Measurements from ENCODE around the gene TMPO.
"Not testable (repeated sequence)": the region's sequence is repeated elsewhere in the genome, so short reads cannot be mapped to it uniquely, and the experiment has no call there.

Gene TMPO

GRCh38 chr12:98578821-98579220 lies 63.4 kb downstream of the TMPO start:
- Histone ChIP-seq H3K4me1 (ENCODE audit: insufficient read depth, low read length) (0 out of 2 replicates have a peak, but pooled peaks cover 2% of the 10 kb centered on the region), H3K9me3 (ENCODE audit: control insufficient read depth, insufficient read depth, low read length) (no peaks in the 10 kb centered on the region), H3K36me3 (ENCODE audit: insufficient read depth, low read length) (no peaks in the 10 kb centered on the region), H3K9ac (ENCODE audit: low read depth, low read length) (no peak overlapping the region)

GRCh38 chr12:98579347-98579746 lies 64.0 kb downstream of the TMPO start:
- no peak overlapping the region for H3K9ac ChIP-seq (ENCODE audit: low read depth, low read length)
- no peaks in the 10 kb centered on the region for H3K9me3 ChIP-seq (ENCODE audit: control insufficient read depth, insufficient read depth, low read length)
- H3K36me3 ChIP-seq (ENCODE audit: insufficient read depth, low read length): no peaks in the 10 kb centered on the region
- 0 out of 2 replicates have a peak, but pooled peaks cover 2% of the 10 kb centered on the region for H3K4me1 ChIP-seq (ENCODE audit: insufficient read depth, low read length)

GRCh38 chr12:98579835-98580234 lies 64.4 kb downstream of the TMPO start:
- H3K9ac ChIP-seq (ENCODE audit: low read depth, low read length): no peak overlapping the region
- no peaks in the 10 kb centered on the region for H3K36me3 ChIP-seq (ENCODE audit: insufficient read depth, low read length)
- H3K9me3 ChIP-seq (ENCODE audit: control insufficient read depth, insufficient read depth, low read length): no peaks in the 10 kb centered on the region

GRCh38 chr12:98580695-98581094 lies 65.3 kb downstream of the TMPO start:
- no peaks in the 10 kb centered on the region for H3K9me3 ChIP-seq (ENCODE audit: control insufficient read depth, insufficient read depth, low read length)
- 0 out of 2 replicates have a peak, but pooled peaks cover 2% of the 10 kb centered on the region for H3K4me1 ChIP-seq (ENCODE audit: insufficient read depth, low read length)
- no peaks in the 10 kb centered on the region for H3K36me3 ChIP-seq (ENCODE audit: insufficient read depth, low read length)
- H3K9ac ChIP-seq (ENCODE audit: low read depth, low read length): no peak overlapping the region

More at GRCh38 chr12:98579835-98580234, 64.4 kb downstream of the TMPO start:
- 0 out of 2 replicates have a peak, but pooled peaks cover 2% of the 10 kb centered on the region for H3K4me1 ChIP-seq (ENCODE audit: insufficient read depth, low read length)

- 0 out of 2 replicates have a peak, but pooled peaks cover 2% of the 10 kb centered on the region for H3K4me1 ChIP-seq (ENCODE audit: insufficient read depth, low read length)
- H3K36me3 ChIP-seq (ENCODE audit: insufficient read depth, low read length): no peaks in the 10 kb centered on the region
- no peaks in the 10 kb centered on the region for H3K9me3 ChIP-seq (ENCODE audit: control insufficient read depth, insufficient read depth, low read length)
- H3K9ac ChIP-seq (ENCODE audit: low read depth, low read length): no peak overlapping the region
These were observed 65.7 kb downstream of the TMPO start for GRCh38 chr12:98581101-98581500.

- Histone ChIP-seq H3K36me3 (ENCODE audit: insufficient read depth, low read length) (no peaks in the 10 kb centered on the region), H3K9me3 (ENCODE audit: control insufficient read depth, insufficient read depth, low read length) (no peaks in the 10 kb centered on the region), H3K4me1 (ENCODE audit: insufficient read depth, low read length) (0 out of 2 replicates have a peak, but pooled peaks cover 2% of the 10 kb centered on the region), H3K9ac (ENCODE audit: low read depth, low read length) (no peak overlapping the region)
These were observed 66.7 kb downstream of the TMPO start for GRCh38 chr12:98582093-98582492.

- H3K9me3 ChIP-seq (ENCODE audit: control insufficient read depth, insufficient read depth, low read length): no peaks in the 10 kb centered on the region
- no peaks in the 10 kb centered on the region for H3K36me3 ChIP-seq (ENCODE audit: insufficient read depth, low read length)
- no peak overlapping the region for H3K9ac ChIP-seq (ENCODE audit: low read depth, low read length)
- no peaks in the 10 kb centered on the region for H3K4me1 ChIP-seq (ENCODE audit: insufficient read depth, low read length)
These were observed 71.7 kb downstream of the TMPO start for GRCh38 chr12:98587084-98587483.

GRCh38 chr12:98591209-98591608 lies 75.8 kb downstream of the TMPO start:
- H3K9ac ChIP-seq (ENCODE audit: low read depth, low read length): no peak overlapping the region
- H3K36me3 ChIP-seq (ENCODE audit: insufficient read depth, low read length): peaks cover 8% of the 10 kb centered on the region
- H3K4me1 ChIP-seq (ENCODE audit: insufficient read depth, low read length): 0 out of 2 replicates have a peak, but pooled peaks cover 12% of the 10 kb centered on the region
- no peaks in the 10 kb centered on the region for H3K9me3 ChIP-seq (ENCODE audit: control insufficient read depth, insufficient read depth, low read length)

- H3K4me1 ChIP-seq (ENCODE audit: insufficient read depth, low read length): 0 out of 2 replicates have a peak, but pooled peaks cover 12% of the 10 kb centered on the region
- H3K9ac ChIP-seq (ENCODE audit: low read depth, low read length): peak overlapping the region; percentile 99
- H3K9me3 ChIP-seq (ENCODE audit: control insufficient read depth, insufficient read depth, low read length): no peaks in the 10 kb centered on the region
These were observed 77.5 kb downstream of the TMPO start for GRCh38 chr12:98592825-98593322.

GRCh38 chr12:98593351-98594049 lies 78.1 kb downstream of the TMPO start, which contains the start of gene SLC25A3:
Gene SLC25A3, plus strand, starts transcription at chr12:98593686. Its CDS starts 293 bp downstream, at chr12:98593979.
- H3K4me1 ChIP-seq (ENCODE audit: insufficient read depth, low read length): 0 out of 2 replicates have a peak, but pooled peaks cover 12% of the 10 kb centered on the region
- peak within 1 kb of the TSS; percentile 99 for H3K9ac ChIP-seq (ENCODE audit: low read depth, low read length)
- H3K9me3 ChIP-seq (ENCODE audit: control insufficient read depth, insufficient read depth, low read length): no peaks in the 10 kb centered on the region
- peaks cover 20% of the 10 kb centered on the region for H3K36me3 ChIP-seq (ENCODE audit: insufficient read depth, low read length)

More at GRCh38 chr12:98592825-98593322, 77.5 kb downstream of the TMPO start:
- H3K36me3 ChIP-seq (ENCODE audit: insufficient read depth, low read length): peaks cover 14% of the 10 kb centered on the region

- Histone ChIP-seq H3K36me3 (ENCODE audit: insufficient read depth, low read length) (peaks cover 23% of the 10 kb centered on the region), H3K9ac (ENCODE audit: low read depth, low read length) (peak overlapping the region; percentile 99), H3K9me3 (ENCODE audit: control insufficient read depth, insufficient read depth, low read length) (no peaks in the 10 kb centered on the region), H3K4me1 (ENCODE audit: insufficient read depth, low read length) (0 out of 2 replicates have a peak, but pooled peaks cover 12% of the 10 kb centered on the region)
These were observed 78.9 kb downstream of the TMPO start for GRCh38 chr12:98594050-98594835.

GRCh38 chr12:98595243-98595988 lies 80.0 kb downstream of the TMPO start:
- Histone ChIP-seq H3K4me1 (ENCODE audit: insufficient read depth, low read length) (0 out of 2 replicates have a peak, but pooled peaks cover 12% of the 10 kb centered on the region), H3K9ac (ENCODE audit: low read depth, low read length) (peak overlapping the region; percentile 99; the same call in 1 of the 2 replicates), H3K36me3 (ENCODE audit: insufficient read depth, low read length) (peaks cover 31% of the 10 kb centered on the region), H3K9me3 (ENCODE audit: control insufficient read depth, insufficient read depth, low read length) (no peaks in the 10 kb centered on the region)

GRCh38 chr12:98597313-98597712 lies 81.9 kb downstream of the TMPO start:
- Histone ChIP-seq H3K4me1 (ENCODE audit: insufficient read depth, low read length) (0 out of 2 replicates have a peak, but pooled peaks cover 12% of the 10 kb centered on the region), H3K36me3 (ENCODE audit: insufficient read depth, low read length) (peaks cover 36% of the 10 kb centered on the region)
- not testable (repeated sequence) for H3K9me3 ChIP-seq (ENCODE audit: control insufficient read depth, insufficient read depth, low read length); H3K9ac ChIP-seq (ENCODE audit: low read depth, low read length)

Data from ES-I3 (cell line).